Measurements from ENCODE around the gene DCLK3. TPM values are rescaled to one million over a fixed set of nuclear protein-coding genes. Genes with fewer than 3 reads are reported as not detected.

The DCLK3 gene
- total RNA-seq, 1 experiment from 2014 or later = 1.4 TPM

DNA sequence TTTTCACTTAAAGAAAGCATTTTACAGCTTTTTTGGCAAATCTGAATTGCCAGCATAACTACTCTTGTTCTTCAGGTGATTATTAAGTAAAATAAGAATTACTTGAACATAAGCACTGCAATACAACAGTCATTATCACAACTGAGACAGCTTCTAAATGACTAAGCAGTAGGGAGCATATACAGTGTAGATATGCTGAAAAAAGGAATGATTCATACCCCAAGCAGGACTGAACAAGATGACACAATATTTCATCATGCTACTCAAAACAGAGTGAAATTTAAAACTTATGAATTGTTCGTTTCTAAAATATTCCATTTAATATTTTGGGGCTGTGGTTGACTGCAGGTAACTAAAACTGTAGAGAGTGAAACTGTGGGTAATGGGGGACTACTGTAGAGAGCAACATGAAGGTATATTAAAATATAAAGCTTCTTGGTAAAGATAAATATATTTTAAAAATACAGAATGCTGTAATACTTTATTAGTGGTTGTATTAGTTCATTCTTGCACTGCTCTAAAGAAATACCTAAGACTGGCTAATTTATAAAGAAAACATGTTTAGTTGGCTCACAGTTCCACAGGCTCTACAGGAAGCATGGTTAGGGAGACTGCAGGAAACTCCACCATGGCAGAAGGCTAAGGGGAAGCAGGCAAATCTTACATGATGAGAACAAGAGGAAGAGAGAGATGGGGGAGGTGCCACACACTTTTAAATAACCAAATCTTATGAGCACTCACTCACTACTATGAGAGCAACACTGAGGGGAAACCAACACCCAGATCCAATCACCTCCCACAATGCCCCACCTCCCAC is 84.8 kb downstream of the DCLK3 start:
- Mint-ChIP-seq H3K36me3 (ENCODE audit: insufficient read depth in 1 of 3, low read depth in 3 of 3) (peaks cover 0 to 16% (median 10%) of the 10 kb centered on the region in 3 experiments), H3K27ac (no peak overlapping the region), H3K4me3 (no peak overlapping the region), H3K27me3 (ENCODE audit: low read depth) (no peaks in the 10 kb centered on the region), H3K9me3 (peaks cover 18 to 29% of the 10 kb centered on the region in 2 experiments), H3K4me1 (peaks cover 0 to 7% of the 10 kb centered on the region in 2 experiments; a peak in 3 of 4 replicates)
- Histone ChIP-seq H4K20me1 (ENCODE audit: control insufficient read depth, insufficient read depth, insufficient read length) (no peaks in the 10 kb centered on the region), H2AFZ (ENCODE audit: low read length) (no peak overlapping the region), H2BK120ac (ENCODE audit: low read depth, low read length, poor library complexity, severe bottlenecking) (no peak overlapping the region), H3K9ac (ENCODE audit: extremely low read depth, insufficient read length, low read length) (no peak overlapping the region), H4K8ac (replicated peaks; ENCODE audit: insufficient read length, low read depth, low read length) (no peak overlapping the region), H3K23ac (ENCODE audit: insufficient read length, low read depth, low read length) (no peak overlapping the region), H3K9me3 (ENCODE audit: control insufficient read depth, low read depth, low read length) (no peaks in the 10 kb centered on the region), H4K5ac (ENCODE audit: insufficient read length, low read depth, low read length) (no peak overlapping the region), H3K27me3 (ENCODE audit: insufficient read depth, low read length) (no peaks in the 10 kb centered on the region), H2BK12ac (ENCODE audit: insufficient read length, low read depth, low read length) (no peak overlapping the region), H3K23me2 (ENCODE audit: insufficient read length, low read depth, low read length, poor library complexity, severe bottlenecking) (no peaks in the 10 kb centered on the region), H3K79me2 (ENCODE audit: insufficient read depth, low read length) (no peaks in the 10 kb centered on the region), H3K4me1 (ENCODE audit: insufficient read depth, low read length) (no peaks in the 10 kb centered on the region), H3T11ph (ENCODE audit: low read length) (no peak overlapping the region), H3K79me1 (ENCODE audit: insufficient read depth, low read depth, low read length, poor library complexity, severe bottlenecking) (no peaks in the 10 kb centered on the region), H2BK5ac (ENCODE audit: insufficient read length, low read length) (no peak overlapping the region), H4K91ac (ENCODE audit: insufficient read length, low read depth, low read length) (no peak overlapping the region), H3K56ac (ENCODE audit: insufficient read length, low read depth, low read length) (no peak overlapping the region), H2BK15ac (ENCODE audit: low read depth, low read length) (no peak overlapping the region), H3K14ac (ENCODE audit: insufficient read depth, low read length) (no peak overlapping the region), H3K4ac (ENCODE audit: low read depth, low read length) (no peak overlapping the region), H2BK20ac (ENCODE audit: low read depth, low read length, poor library complexity, severe bottlenecking) (no peak overlapping the region), H3K27ac (ENCODE audit: insufficient read length, low read depth, low read length) (no peak overlapping the region), H3K4me2 (ENCODE audit: insufficient read depth, insufficient read length, low read length) (no peak overlapping the region), H3K18ac (ENCODE audit: insufficient read length, low read depth, low read length) (no peak overlapping the region), H2AK5ac (ENCODE audit: insufficient read length, low read length) (no peak overlapping the region)
- WGBS (ENCODE audit: extremely low coverage, insufficient read length, low lambda C conversion rate) = no CpG with 5 or more reads among the region's 1 CpG
- TF ChIP-seq, protein P1, sequence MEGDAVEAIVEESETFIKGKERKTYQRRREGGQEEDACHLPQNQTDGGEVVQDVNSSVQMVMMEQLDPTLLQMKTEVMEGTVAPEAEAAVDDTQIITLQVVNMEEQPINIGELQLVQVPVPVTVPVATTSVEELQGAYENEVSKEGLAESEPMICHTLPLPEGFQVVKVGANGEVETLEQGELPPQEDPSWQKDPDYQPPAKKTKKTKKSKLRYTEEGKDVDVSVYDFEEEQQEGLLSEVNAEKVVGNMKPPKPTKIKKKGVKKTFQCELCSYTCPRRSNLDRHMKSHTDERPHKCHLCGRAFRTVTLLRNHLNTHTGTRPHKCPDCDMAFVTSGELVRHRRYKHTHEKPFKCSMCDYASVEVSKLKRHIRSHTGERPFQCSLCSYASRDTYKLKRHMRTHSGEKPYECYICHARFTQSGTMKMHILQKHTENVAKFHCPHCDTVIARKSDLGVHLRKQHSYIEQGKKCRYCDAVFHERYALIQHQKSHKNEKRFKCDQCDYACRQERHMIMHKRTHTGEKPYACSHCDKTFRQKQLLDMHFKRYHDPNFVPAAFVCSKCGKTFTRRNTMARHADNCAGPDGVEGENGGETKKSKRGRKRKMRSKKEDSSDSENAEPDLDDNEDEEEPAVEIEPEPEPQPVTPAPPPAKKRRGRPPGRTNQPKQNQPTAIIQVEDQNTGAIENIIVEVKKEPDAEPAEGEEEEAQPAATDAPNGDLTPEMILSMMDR (conservative IDR thresholded peaks at IDR 0.05) = no peak
- no peak for DNase-seq

All from H9 (cell line).